B cell (primary cell): Measurements from ENCODE around the gene EFHB. TPM values are rescaled to one million over a fixed set of nuclear protein-coding genes. Genes with fewer than 3 reads are reported as not detected.

Source experiments
- ATAC-seq: fragments of 200-7000 bp; cut with Tn5 transposase; one replicate; pipeline ENCODE4 v1.10.0; 2021; ENCODE audit warnings: low read depth, mild to moderate bottlenecking, moderate number of reproducible peaks, moderate library complexity
- CTCF ChIA-PET: fragments of 350-600 bp; sonication (Branson Sonifier 250); formaldehyde crosslinking; loops from one replicate; lab custom pipeline; 2021; ENCODE audit warnings: antibody characterized with exemption, inconsistent platforms; lab: Charles Lee
- POLR2A ChIA-PET: fragments of 350-600 bp; sonication (Branson Sonifier 250); formaldehyde crosslinking; loops from one replicate; lab custom pipeline; 2021; ENCODE audit warnings: antibody characterized with exemption; lab: Charles Lee
- DNase-seq: peaks from one replicate; pipeline ENCODE4 v3.0.0; 2013
- H2AFZ ChIP-seq: 2 replicates; pipeline ENCODE4 v1.6.1; 2012; ENCODE audit warnings: mild to moderate bottlenecking, low read depth, low read length; ENCODE audit not compliant: insufficient read depth, poor library complexity, severe bottlenecking
- H3K27ac ChIP-seq, 2 donors: 1 replicate in 1 of 2; 2 replicates in 1 of 2; pipeline ENCODE4 v1.5.1; 2012 to 2013; ENCODE audit warnings: low read length in 2 of 2, mild to moderate bottlenecking in 2 of 2, moderate library complexity in 1 of 2
- H3K27me3 ChIP-seq, 4 experiments: fragments of 200-600 bp in 1 of 4; sonication (generic) in 1 of 4; replicated peaks in 1 of 4; 1 replicate in 2 of 4; 2 replicates in 2 of 4; pipeline versions ENCODE4 v1.6.1 to v1.7.0; 2013 to 2016; ENCODE audit warnings: low read length in 3 of 4, mild to moderate bottlenecking in 2 of 4, mixed read lengths in 1 of 4, moderate library complexity in 1 of 4; ENCODE audit not compliant: insufficient read depth in 4 of 4, control insufficient read depth in 3 of 4; ENCODE audit errors: control extremely low read depth in 1 of 4
- H3K36me3 ChIP-seq, 2 experiments: replicated peaks in 1 of 2; 1 replicate in 1 of 2; 2 replicates in 1 of 2; pipeline versions ENCODE4 v1.6.1 to v1.7.1; 2013; ENCODE audit warnings: low read length in 1 of 2; ENCODE audit not compliant: insufficient read depth in 2 of 2, control insufficient read depth in 1 of 2; ENCODE audit errors: control extremely low read depth in 1 of 2, extremely low read depth in 1 of 2
- H3K4me1 ChIP-seq, 2 donors: fragments of 200-600 bp in 1 of 2; sonication (generic) in 1 of 2; 1 replicate in 1 of 2; 2 replicates in 1 of 2; pipeline versions ENCODE4 v1.5.1 to v1.6.1; 2013 to 2017; ENCODE audit warnings: low read length in 2 of 2; ENCODE audit not compliant: control insufficient read depth in 2 of 2, insufficient read depth in 2 of 2
- H3K4me2 ChIP-seq: replicated peaks from 2 replicates; pipeline ENCODE3; 2012; ENCODE audit warnings: mild to moderate bottlenecking, low read depth, low read length; ENCODE audit not compliant: poor library complexity, severe bottlenecking
- H3K4me3 ChIP-seq, 5 experiments: fragments of 200-600 bp in 1 of 5; sonication (generic) in 1 of 5; 1 replicate in 3 of 5; 2 replicates in 2 of 5; pipeline versions ENCODE4 v1.5.1 to v1.7.0; 2011 to 2016; ENCODE audit warnings: low read length in 4 of 5, mild to moderate bottlenecking in 4 of 5, low read depth in 2 of 5, control low read depth in 1 of 5, moderate library complexity in 1 of 5; ENCODE audit not compliant: insufficient read depth in 1 of 5; ENCODE audit errors: control extremely low read depth in 1 of 5, extremely low read depth in 1 of 5
- H3K79me2 ChIP-seq: fragments of 200-600 bp; sonication (generic); one replicate; pipeline ENCODE4 v1.6.0; 2016; ENCODE audit warnings: low read length; ENCODE audit not compliant: control insufficient read depth, insufficient read depth
- H3K9ac ChIP-seq: fragments of 200-600 bp; sonication (generic); 2 replicates; pipeline ENCODE4 v1.6.1; 2017; ENCODE audit warnings: mild to moderate bottlenecking, low read length, moderate library complexity
- H3K9me3 ChIP-seq, 3 donors: one replicate each; pipeline versions ENCODE4 v1.6.1 to v1.7.1; 2013; ENCODE audit warnings: low read length in 2 of 3; ENCODE audit not compliant: control insufficient read depth in 2 of 3, insufficient read depth in 1 of 3; ENCODE audit errors: control extremely low read depth in 1 of 3
- H4K20me1 ChIP-seq: 2 replicates; pipeline ENCODE4 v1.6.0; 2012; ENCODE audit warnings: mild to moderate bottlenecking, low read length; ENCODE audit not compliant: insufficient read depth, control insufficient read depth, poor library complexity, severe bottlenecking
- H3K27ac Mint-ChIP-seq: one replicate; pipeline ENCODE4 v1.8.0; 2021; ENCODE audit warnings: mixed read lengths
- H3K27me3 Mint-ChIP-seq: one replicate; pipeline ENCODE4 v1.8.0; 2021; ENCODE audit warnings: mixed read lengths
- H3K4me1 Mint-ChIP-seq: one replicate; pipeline ENCODE4 v1.8.0; 2021; ENCODE audit warnings: mixed read lengths
- H3K4me3 Mint-ChIP-seq: one replicate; pipeline ENCODE4 v1.8.0; 2021; ENCODE audit warnings: mixed read lengths
- H3K9me3 Mint-ChIP-seq: one replicate; pipeline ENCODE4 v1.8.0; 2022; ENCODE audit warnings: mixed read lengths; ENCODE audit not compliant: insufficient read depth
- EZH2 ChIP-seq: IDR thresholded peaks from 2 replicates; pipeline ENCODE4 v1.6.1; 2012; ENCODE audit warnings: borderline replicate concordance, low read depth, mild to moderate bottlenecking, moderate library complexity, low read length; ENCODE audit not compliant: insufficient read depth, poor library complexity, severe bottlenecking
- WGBS: methylation state at CpG from one replicate; pipeline ENCODE4 v1.1.5; 2013; ENCODE audit warnings: missing lambda C conversion rate; ENCODE audit not compliant: insufficient coverage; 5-methylcytosine and 5-hydroxymethylcytosine counted together
- intact Hi-C: fragments of 100-400 bp; cut with micrococcal nuclease; formaldehyde crosslinking; loops from one replicate; pipeline ENCODE4 v1.10.0; 2022
- polyA plus RNA-seq: library from polyadenylated mRNA; depleted of rRNA; stranded (reverse); fragments of >200 nt; gene quantifications from 2 replicates; pipeline ENCODE4 v1.2.3, GENCODE V29; 2012
- total RNA-seq, 2 donors: library from RNA; stranded (reverse); fragments of 120-200 nt in 1 of 2; gene quantifications; 1 replicate in 1 of 2; 2 replicates in 1 of 2; pipeline versions ENCODE4 v1.2.3 to v1.2.4, GENCODE V29; 2013 to 2022
- TF ChIP-seq, protein P1 (sequence below): fragments of 200-600 bp; IDR thresholded peaks from one replicate; pipeline ENCODE4 v1.8.0; 2022; ENCODE audit warnings: antibody characterized with exemption, mild to moderate bottlenecking

EFHB gene
- total and polyA plus RNA-seq, 2 donors (not counting 1 experiment from before 2014, with no cell fraction given): 0.74 to 1.3 TPM

DNA sequence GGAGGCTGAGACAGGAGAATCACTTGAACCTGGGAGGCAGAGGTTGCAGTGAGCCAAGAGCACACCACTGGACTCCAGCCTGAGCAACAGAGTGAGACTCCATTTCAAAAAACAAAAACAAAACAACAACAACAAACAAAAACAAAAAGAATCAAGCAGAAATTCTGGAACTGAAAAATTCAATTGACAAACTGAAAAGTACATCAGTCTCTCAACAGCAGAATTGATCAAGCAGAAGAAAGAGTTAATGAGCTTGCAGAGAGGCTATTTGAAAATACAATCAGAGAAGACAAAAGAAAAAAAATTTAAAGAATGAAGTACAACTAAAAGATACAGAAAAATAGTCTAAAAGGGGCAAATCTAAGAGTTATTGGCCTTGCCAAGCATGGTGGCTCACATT, 22.6 kb downstream of the EFHB start:
- no peak for ATAC-seq
- Mint-ChIP-seq H3K27ac (no peak overlapping the region), H3K9me3 (peaks cover 14% of the 10 kb centered on the region), H3K4me1 (no peaks in the 10 kb centered on the region), H3K4me3 (no peak overlapping the region), H3K27me3 (no peaks in the 10 kb centered on the region)
- Histone ChIP-seq H3K36me3 (no peaks in the 10 kb centered on the region), H4K20me1 (no peaks in the 10 kb centered on the region), H3K27me3 (no peaks in the 10 kb centered on the region), H3K9ac (no peak overlapping the region), H3K79me2 (no peaks in the 10 kb centered on the region), H3K27ac (no peak overlapping the region), H3K4me3 (no peak overlapping the region), H3K4me1 (no peaks in the 10 kb centered on the region), H3K4me2 (no peak overlapping the region), H2AFZ (no peak overlapping the region), H3K9me3 (peaks cover 0 to 27% (median 8%) of the 10 kb centered on the region in 3 donors)
- CTCF ChIA-PET: no interaction called here
- TF ChIP-seq, protein P1, sequence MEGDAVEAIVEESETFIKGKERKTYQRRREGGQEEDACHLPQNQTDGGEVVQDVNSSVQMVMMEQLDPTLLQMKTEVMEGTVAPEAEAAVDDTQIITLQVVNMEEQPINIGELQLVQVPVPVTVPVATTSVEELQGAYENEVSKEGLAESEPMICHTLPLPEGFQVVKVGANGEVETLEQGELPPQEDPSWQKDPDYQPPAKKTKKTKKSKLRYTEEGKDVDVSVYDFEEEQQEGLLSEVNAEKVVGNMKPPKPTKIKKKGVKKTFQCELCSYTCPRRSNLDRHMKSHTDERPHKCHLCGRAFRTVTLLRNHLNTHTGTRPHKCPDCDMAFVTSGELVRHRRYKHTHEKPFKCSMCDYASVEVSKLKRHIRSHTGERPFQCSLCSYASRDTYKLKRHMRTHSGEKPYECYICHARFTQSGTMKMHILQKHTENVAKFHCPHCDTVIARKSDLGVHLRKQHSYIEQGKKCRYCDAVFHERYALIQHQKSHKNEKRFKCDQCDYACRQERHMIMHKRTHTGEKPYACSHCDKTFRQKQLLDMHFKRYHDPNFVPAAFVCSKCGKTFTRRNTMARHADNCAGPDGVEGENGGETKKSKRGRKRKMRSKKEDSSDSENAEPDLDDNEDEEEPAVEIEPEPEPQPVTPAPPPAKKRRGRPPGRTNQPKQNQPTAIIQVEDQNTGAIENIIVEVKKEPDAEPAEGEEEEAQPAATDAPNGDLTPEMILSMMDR: no peak
- no peak for TF ChIP-seq EZH2
- intact Hi-C loops: no loop called here
- POLR2A ChIA-PET: no interaction called here
- no peak for DNase-seq

DNA sequence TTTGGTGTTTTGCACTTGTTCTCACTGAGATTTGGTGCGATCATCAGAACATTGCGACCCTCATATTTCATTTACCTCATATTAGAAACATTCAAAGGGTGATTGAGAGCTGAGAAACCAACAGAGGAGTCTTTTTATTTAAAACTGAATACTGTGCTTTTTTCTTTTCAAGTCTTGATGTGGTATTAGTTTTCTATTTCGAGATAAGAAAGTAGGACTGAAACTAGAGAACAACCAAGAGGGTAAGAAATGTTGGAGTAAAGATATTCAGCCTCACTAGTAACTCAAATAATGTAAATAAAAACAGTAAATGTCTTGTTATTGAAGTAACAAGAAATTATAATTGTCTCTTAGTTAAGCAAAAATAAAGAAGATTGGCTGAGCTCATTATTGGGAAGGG, 26.5 kb downstream of the EFHB start:
- Histone ChIP-seq H3K4me1 (no peaks in the 10 kb centered on the region), H3K27ac (no peak overlapping the region), H3K4me2 (no peak overlapping the region), H3K79me2 (no peaks in the 10 kb centered on the region), H3K4me3 (no peak overlapping the region), H3K36me3 (no peaks in the 10 kb centered on the region), H3K27me3 (no peaks in the 10 kb centered on the region), H3K9ac (no peak overlapping the region), H4K20me1 (no peaks in the 10 kb centered on the region), H3K9me3 (peaks cover 1 to 31% (median 9%) of the 10 kb centered on the region in 3 donors), H2AFZ (no peak overlapping the region)
- no peak for ATAC-seq
- TF ChIP-seq, protein P1: no peak
- TF ChIP-seq EZH2: no peak
- Mint-ChIP-seq H3K4me3 (no peak overlapping the region), H3K4me1 (no peaks in the 10 kb centered on the region), H3K27me3 (no peaks in the 10 kb centered on the region), H3K27ac (no peak overlapping the region), H3K9me3 (peaks cover 11% of the 10 kb centered on the region)
- DNase-seq: no peak
- WGBS: no CpG with 5 or more reads among the region's 3 CpGs
- ChIA-PET POLR2A (no interaction called here), CTCF (interaction anchor here (1.3 kb wide), 1 partner anchor 41 kb away, joined by 3 read pairs; no protein-coding TSS in a partner anchor)
- intact Hi-C loops: no loop called here
